Activated CD4-positive, alpha-beta T cell treated with anti-CD3 and anti-CD28 coated beads for 36 hours (primary cell): Measurements from ENCODE around the gene TMEM139. TPM values are rescaled to one million over a fixed set of nuclear protein-coding genes. Genes with fewer than 3 reads are reported as not detected.
A peak's percentile ranks its signal among the peaks of the same experiment; 100 is the strongest.

Experiments used
- ATAC-seq: fragments of 200-7000 bp; cut with Tn5 transposase; one replicate; pipeline ENCODE4 v1.10.0; 2021; ENCODE audit warnings: mild to moderate bottlenecking, moderate library complexity
- CTCF ChIA-PET: fragments of 350-600 bp; sonication (Branson Sonifier 250); formaldehyde crosslinking; loops from one replicate; lab custom pipeline; 2021; ENCODE audit warnings: antibody characterized with exemption; lab: Charles Lee
- POLR2A ChIA-PET: fragments of 350-600 bp; sonication (Branson Sonifier 250); formaldehyde crosslinking; loops from one replicate; lab custom pipeline; 2021; ENCODE audit warnings: antibody characterized with exemption, inconsistent platforms; lab: Charles Lee
- DNase-seq: peaks from one replicate; pipeline ENCODE4 v3.0.0-alpha.2; 2020
- H3K27ac Mint-ChIP-seq: one replicate; pipeline ENCODE4 v1.8.0; 2021; ENCODE audit warnings: mixed read lengths
- H3K27me3 Mint-ChIP-seq: one replicate; pipeline ENCODE4 v1.8.0; 2021; ENCODE audit warnings: mixed read lengths
- H3K36me3 Mint-ChIP-seq: one replicate; pipeline ENCODE4 v1.8.0; 2021; ENCODE audit warnings: low read depth, mixed read lengths
- H3K4me1 Mint-ChIP-seq: one replicate; pipeline ENCODE4 v1.8.0; 2021; ENCODE audit warnings: mixed read lengths
- H3K4me3 Mint-ChIP-seq: one replicate; pipeline ENCODE4 v1.8.0; 2021; ENCODE audit warnings: mild to moderate bottlenecking, moderate library complexity, mixed read lengths
- H3K9me3 Mint-ChIP-seq: one replicate; pipeline ENCODE4 v1.8.0; 2021; ENCODE audit warnings: low read depth, mixed read lengths
- intact Hi-C, 2 experiments: fragments of 100-400 bp; cut with DNase I in 1 of 2; cut with micrococcal nuclease in 1 of 2; formaldehyde crosslinking; loops; one replicate each; pipeline versions ENCODE4 v1.14.2 to v1.15.1; 2022 to 2024; cut with DNase I, micrococcal nuclease
- total RNA-seq, 2 experiments: library from RNA; stranded (reverse); gene quantifications; one replicate each; pipeline ENCODE4 v1.2.3, GENCODE V29; 2021

The TMEM139 gene
- total RNA-seq, 2 experiments from 2014 or later = 1.2 to 2.3 TPM

GRCh38 chr7:143243614-143244013 is 41.1 kb upstream of the TMEM139 start:
- Mint-ChIP-seq H3K4me1 (peaks cover 51% of the 10 kb centered on the region), H3K27ac (peak overlapping the region; percentile 23)

DNA sequence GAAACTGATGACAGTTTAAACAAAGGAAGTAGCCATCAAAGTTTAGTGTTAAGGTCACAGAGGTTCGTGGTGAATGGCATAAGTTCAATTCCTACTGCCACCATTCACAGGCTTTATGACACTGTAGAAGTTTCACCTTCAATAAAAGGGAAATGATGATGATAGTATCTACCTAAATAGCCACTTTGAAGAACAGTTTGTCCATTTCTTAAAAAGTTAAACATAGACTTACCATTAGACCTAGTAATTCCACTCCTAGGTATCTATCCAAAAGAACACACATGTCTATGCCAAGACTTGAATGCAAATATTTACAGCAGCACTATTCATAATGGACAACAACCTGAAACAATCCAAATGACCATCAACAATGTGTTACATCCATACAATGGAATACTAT is 40.4 kb upstream of the TMEM139 start:
- no peak overlapping the region for H3K4me3 Mint-ChIP-seq
- POLR2A ChIA-PET = interaction anchor here (1.2 kb wide), 1 partner anchor 19 kb away, joined by 7 read pairs; the partner anchor contains the start of gene GSTK1
- CTCF ChIA-PET = interaction anchor here (1.2 to 6.5 kb wide), 5 partner anchors 16 to 61 kb away, joined by 3 to 182 read pairs (median 8); no protein-coding TSS in a partner anchor

More at GRCh38 chr7:143243614-143244013, 41.1 kb upstream of the TMEM139 start:
- no peak for DNase-seq
- ChIA-PET CTCF (interaction anchor here (0.6 to 6.5 kb wide), 5 partner anchors 28 to 179 kb away, joined by 3 to 182 read pairs (median 4); no protein-coding TSS in a partner anchor), POLR2A (no interaction called here)
- Mint-ChIP-seq H3K9me3 (peaks cover 3% of the 10 kb centered on the region), H3K36me3 (peaks cover 5% of the 10 kb centered on the region), H3K4me3 (no peak overlapping the region), H3K27me3 (no peaks in the 10 kb centered on the region)
- ATAC-seq = no peak
- intact Hi-C loops = loop anchor here in 1 of 2 experiments (1.0 to 5.0 kb wide), 5 partner anchors 35 to 264 kb away; partner anchors contain the start of genes CASP2 and FAM131B

GRCh38 chr7:143245123-143245522 is 39.6 kb upstream of the TMEM139 start:
- Mint-ChIP-seq H3K36me3 (peaks cover 15% of the 10 kb centered on the region), H3K4me1 (peaks cover 63% of the 10 kb centered on the region), H3K4me3 (no peak overlapping the region), H3K27ac (peak overlapping the region; percentile 75), H3K9me3 (peaks cover 11% of the 10 kb centered on the region), H3K27me3 (no peaks in the 10 kb centered on the region)
- ChIA-PET POLR2A (interaction anchor here (0.5 to 1.2 kb wide), 4 partner anchors 18 to 49 kb away, joined by 3 to 8 read pairs (median 6); partner anchors contain the start of gene GSTK1), CTCF (interaction anchor here (0.6 to 1.7 kb wide), 8 partner anchors 10 to 171 kb away, joined by 3 to 8 read pairs (median 3); no protein-coding TSS in a partner anchor)
- DNase-seq (no peak), ATAC-seq (peak; percentile 72)
- intact Hi-C loops = loop anchor here (1.0 to 2.0 kb wide), 3 partner anchors 18 to 43 kb away; partner anchors contain the start of genes CASP2 (in 1 of the 2) and GSTK1 (in 1 of the 2)

More for the DNA sequence above, 40.4 kb upstream of the TMEM139 start:
- Mint-ChIP-seq H3K27me3 (no peaks in the 10 kb centered on the region), H3K36me3 (peaks cover 8% of the 10 kb centered on the region), H3K27ac (peak overlapping the region; percentile 79), H3K9me3 (peaks cover 6% of the 10 kb centered on the region), H3K4me1 (peaks cover 58% of the 10 kb centered on the region)
- no peak for DNase-seq
- no peak for ATAC-seq
- intact Hi-C loops = loop anchor here in 1 of 2 experiments (1.0 to 5.0 kb wide), 5 partner anchors 34 to 263 kb away; partner anchors contain the start of genes CASP2 and FAM131B

DNA sequence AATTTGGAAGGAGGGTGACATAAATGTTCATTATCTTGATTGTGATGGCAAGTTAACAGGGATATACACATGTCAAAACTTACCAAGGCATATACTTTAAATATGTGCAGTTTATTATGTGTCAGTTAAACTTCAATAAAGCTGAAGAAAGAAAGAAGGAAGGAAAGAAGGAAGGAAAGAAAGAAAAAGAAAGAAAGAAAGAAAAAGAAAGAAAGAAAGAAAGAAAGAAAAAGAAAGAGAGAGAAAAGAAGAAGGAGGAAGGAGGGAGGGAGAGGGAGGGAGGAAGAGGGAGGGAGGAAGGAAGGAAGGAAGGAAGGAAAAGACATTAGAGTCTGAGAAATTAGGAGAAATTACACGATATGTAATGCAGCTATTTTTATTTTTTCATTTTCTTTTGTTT is 37.4 kb upstream of the TMEM139 start:
- peaks cover 75% of the 10 kb centered on the region for H3K4me1 Mint-ChIP-seq
- H3K4me3 Mint-ChIP-seq = no peak overlapping the region
- ATAC-seq (no peak), DNase-seq (no peak)
- no peaks in the 10 kb centered on the region for H3K27me3 Mint-ChIP-seq
- ChIA-PET POLR2A (interaction anchor here (0.5 kb wide), 1 partner anchor 133 kb away, joined by 3 read pairs; no protein-coding TSS in a partner anchor), CTCF (interaction anchor here (0.6 to 0.9 kb wide), 4 partner anchors 13 to 52 kb away, joined by 3 to 4 read pairs (median 4); partner anchors contain the start of gene GSTK1)
- peaks cover 21% of the 10 kb centered on the region for H3K36me3 Mint-ChIP-seq
- peaks cover 11% of the 10 kb centered on the region for H3K9me3 Mint-ChIP-seq
- intact Hi-C loops = no loop called here
- peak overlapping the region; percentile 57 for H3K27ac Mint-ChIP-seq

- Mint-ChIP-seq H3K4me3 (no peak overlapping the region), H3K36me3 (peaks cover 28% of the 10 kb centered on the region), H3K27ac (no peak overlapping the region), H3K9me3 (peaks cover 18% of the 10 kb centered on the region), H3K27me3 (no peaks in the 10 kb centered on the region), H3K4me1 (peaks cover 75% of the 10 kb centered on the region)
- no peak for ATAC-seq
- POLR2A ChIA-PET = no interaction called here
- intact Hi-C loops = no loop called here
- DNase-seq = no peak
- CTCF ChIA-PET = interaction anchor here (0.9 to 2.6 kb wide), 7 partner anchors 9 to 58 kb away, joined by 3 to 19 read pairs (median 6); partner anchors contain the start of gene GSTK1
These were observed 35.9 kb upstream of the TMEM139 start for GRCh38 chr7:143248761-143249354.

GRCh38 chr7:143250199-143250598 is 34.6 kb upstream of the TMEM139 start:
- ATAC-seq (no peak), DNase-seq (no peak)
- POLR2A ChIA-PET = no interaction called here
- Mint-ChIP-seq H3K27ac (peak overlapping the region; percentile 52), H3K4me1 (peaks cover 74% of the 10 kb centered on the region), H3K4me3 (no peak overlapping the region), H3K36me3 (peaks cover 34% of the 10 kb centered on the region), H3K27me3 (no peaks in the 10 kb centered on the region), H3K9me3 (peaks cover 23% of the 10 kb centered on the region)
- intact Hi-C loops = no loop called here
- CTCF ChIA-PET = interaction anchor here (0.7 to 2.6 kb wide), 12 partner anchors 9 to 895 kb away, joined by 3 to 19 read pairs (median 4); partner anchors contain the start of gene GSTK1

- POLR2A ChIA-PET = no interaction called here
- intact Hi-C loops = no loop called here
- ATAC-seq (peak; percentile 16), DNase-seq (no peak)
- peak overlapping the region; percentile 64 for H3K27ac Mint-ChIP-seq
- H3K4me3 Mint-ChIP-seq = peak overlapping the region; percentile 9
- H3K9me3 Mint-ChIP-seq = peaks cover 22% of the 10 kb centered on the region
- H3K36me3 Mint-ChIP-seq = peaks cover 36% of the 10 kb centered on the region
- CTCF ChIA-PET = interaction anchor here (0.6 to 8.4 kb wide), 8 partner anchors 8 to 128 kb away, joined by 3 to 62 read pairs (median 7); no protein-coding TSS in a partner anchor
- H3K4me1 Mint-ChIP-seq = peaks cover 73% of the 10 kb centered on the region
- no peaks in the 10 kb centered on the region for H3K27me3 Mint-ChIP-seq
These were observed 33.9 kb upstream of the TMEM139 start for GRCh38 chr7:143250822-143251221.

GRCh38 chr7:143252006-143252405 is 32.8 kb upstream of the TMEM139 start:
- H3K36me3 Mint-ChIP-seq = peaks cover 32% of the 10 kb centered on the region
- POLR2A ChIA-PET = no interaction called here
- H3K9me3 Mint-ChIP-seq = peaks cover 20% of the 10 kb centered on the region
- DNase-seq (no peak), ATAC-seq (peak; percentile 53)
- intact Hi-C loops = loop anchor here in 1 of 2 experiments (1.0 kb wide), 1 partner anchor 12 kb away; no protein-coding TSS in a partner anchor
- no peaks in the 10 kb centered on the region for H3K27me3 Mint-ChIP-seq
- CTCF ChIA-PET = interaction anchor here (0.6 to 8.4 kb wide), 3 partner anchors 9 to 21 kb away, joined by 3 to 62 read pairs (median 5); no protein-coding TSS in a partner anchor
- H3K4me1 Mint-ChIP-seq = peaks cover 70% of the 10 kb centered on the region
- no peak overlapping the region for H3K4me3 Mint-ChIP-seq
- peak overlapping the region; percentile 55 for H3K27ac Mint-ChIP-seq

DNA sequence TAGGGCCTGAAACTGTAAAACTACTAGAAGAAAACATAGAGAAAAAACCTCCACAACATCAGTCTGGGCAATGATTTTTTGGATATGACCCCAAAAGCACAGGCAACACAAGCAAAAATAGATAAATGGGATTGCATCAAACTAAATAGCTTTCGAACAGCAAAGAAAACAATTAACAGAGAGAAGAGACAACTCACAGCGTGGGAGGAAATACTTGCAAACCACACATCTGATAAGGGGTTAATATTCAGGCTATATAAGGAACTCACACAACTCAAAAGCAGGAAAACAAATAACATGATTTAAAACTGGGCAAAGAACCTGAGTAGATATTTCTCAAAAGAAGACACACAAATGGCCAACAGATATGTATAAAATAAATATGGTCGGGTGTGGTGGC is 29.2 kb upstream of the TMEM139 start:
- Mint-ChIP-seq H3K4me3 (no peak overlapping the region), H3K9me3 (peaks cover 11% of the 10 kb centered on the region), H3K4me1 (peaks cover 71% of the 10 kb centered on the region), H3K36me3 (peaks cover 22% of the 10 kb centered on the region), H3K27me3 (no peaks in the 10 kb centered on the region), H3K27ac (no peak overlapping the region)
- ATAC-seq = no peak
- POLR2A ChIA-PET = no interaction called here
- CTCF ChIA-PET = interaction anchor here (0.6 to 8.4 kb wide), 9 partner anchors 10 to 456 kb away, joined by 3 to 62 read pairs (median 3); partner anchors contain the start of gene CASP2
- DNase-seq = no peak
- intact Hi-C loops = loop anchor here in 1 of 2 experiments (5.0 kb wide), 1 partner anchor 127 kb away; the partner anchor contains the start of gene ZYX

GRCh38 chr7:143256325-143256724 is 28.4 kb upstream of the TMEM139 start:
- ATAC-seq (peak; percentile 30), DNase-seq (no peak)
- Mint-ChIP-seq H3K27ac (peak overlapping the region; percentile 35), H3K36me3 (peaks cover 20% of the 10 kb centered on the region), H3K9me3 (peaks cover 11% of the 10 kb centered on the region), H3K4me1 (peaks cover 67% of the 10 kb centered on the region), H3K4me3 (no peak overlapping the region), H3K27me3 (no peaks in the 10 kb centered on the region)
- CTCF ChIA-PET = interaction anchor here (0.7 to 8.4 kb wide), 4 partner anchors 16 to 43 kb away, joined by 3 to 62 read pairs (median 12); no protein-coding TSS in a partner anchor
- POLR2A ChIA-PET = no interaction called here
- intact Hi-C loops = loop anchor here in 1 of 2 experiments (5.0 kb wide), 1 partner anchor 126 kb away; the partner anchor contains the start of gene ZYX

DNA sequence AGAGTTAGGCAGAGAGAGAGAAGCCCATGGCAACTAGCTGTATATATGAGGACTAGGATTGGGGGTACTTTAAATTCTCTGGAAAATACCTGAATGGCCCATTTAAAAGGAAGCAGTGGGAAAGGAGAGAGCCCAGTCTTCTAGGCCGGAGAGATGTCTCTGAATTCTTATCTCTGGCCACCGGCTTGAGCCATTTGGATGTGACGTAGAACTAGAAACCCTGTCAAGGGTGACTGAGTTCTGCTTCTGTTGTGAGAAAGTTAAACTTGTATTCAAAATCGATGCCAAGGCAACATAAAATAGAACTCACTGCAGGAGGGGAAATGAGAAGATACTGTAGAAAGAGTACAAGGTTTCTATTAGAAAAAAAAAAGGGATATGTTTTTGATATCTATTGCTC is 27.8 kb upstream of the TMEM139 start:
- no peaks in the 10 kb centered on the region for H3K27me3 Mint-ChIP-seq
- DNase-seq (no peak), ATAC-seq (no peak)
- peaks cover 66% of the 10 kb centered on the region for H3K4me1 Mint-ChIP-seq
- no peak overlapping the region for H3K27ac Mint-ChIP-seq
- POLR2A ChIA-PET = no interaction called here
- H3K36me3 Mint-ChIP-seq = peaks cover 18% of the 10 kb centered on the region
- intact Hi-C loops = loop anchor here in 1 of 2 experiments (5.0 kb wide), 1 partner anchor 125 kb away; the partner anchor contains the start of gene ZYX
- CTCF ChIA-PET = interaction anchor here (1.5 to 8.4 kb wide), 4 partner anchors 16 to 53 kb away, joined by 5 to 62 read pairs (median 12); no protein-coding TSS in a partner anchor
- H3K9me3 Mint-ChIP-seq = peaks cover 11% of the 10 kb centered on the region
- no peak overlapping the region for H3K4me3 Mint-ChIP-seq
